ENCODE results near the gene DAPK1.

DAPK1 gene

GRCh38 chr9:87498046-87498810 lies 561 bp downstream of the DAPK1 start:
- no peaks in the 10 kb centered on the region for H3K9me3 ChIP-seq (ENCODE audit: insufficient read depth, low read depth, low read length)
- no peaks in the 10 kb centered on the region for H3K27me3 ChIP-seq (ENCODE audit: insufficient read depth, low read length)
- peaks cover 14% of the 10 kb centered on the region for H3K79me2 ChIP-seq (ENCODE audit: control insufficient read depth, insufficient read depth, low read length, poor library complexity)
- peak overlapping the region; percentile 73 for H3K14ac ChIP-seq (ENCODE audit: low read length)
- no CpG with 5 or more reads among the region's 80 CpGs for WGBS (ENCODE audit: extremely low coverage, insufficient coverage, insufficient read length)
- H4K91ac ChIP-seq (ENCODE audit: low read depth, low read length) = peak overlapping the region; percentile 5
- H2BK5ac ChIP-seq (ENCODE audit: low read depth, low read length, poor library complexity) = peak overlapping the region; percentile 51
- H4K12ac ChIP-seq (ENCODE audit: low read depth, low read length) = peak overlapping the region; percentile 50
- H3K4ac ChIP-seq (ENCODE audit: low read depth, low read length) = peak overlapping the region; percentile 72
- H3K9ac ChIP-seq (ENCODE audit: low read length) = peak overlapping the region; percentile 85
- peaks cover 0 to 2% of the 10 kb centered on the region in 2 experiments for H3K4me1 ChIP-seq (ENCODE audit: control insufficient read depth in 1 of 2, insufficient read depth in 2 of 2, low read length in 2 of 2)
- H3K4me2 ChIP-seq (ENCODE audit: low read length) = peak overlapping the region; percentile 99
- peak overlapping the region; percentile 82 for H3K18ac ChIP-seq (ENCODE audit: low read length)
- H3K79me1 ChIP-seq (ENCODE audit: low read length) = peaks cover 13% of the 10 kb centered on the region
- peak overlapping the region; percentile 65 for H3K27ac ChIP-seq (ENCODE audit: low read depth, low read length)
- no peak overlapping the region for H3K23ac ChIP-seq (ENCODE audit: low read length)
- peak overlapping the region; percentile 89 for H3K4me3 ChIP-seq (ENCODE audit: low read depth, low read length)
- no peak overlapping the region for H2AK5ac ChIP-seq (ENCODE audit: low read length)
- H2BK12ac ChIP-seq (ENCODE audit: low read length) = peak overlapping the region; percentile 1
- H2BK120ac ChIP-seq (ENCODE audit: insufficient read depth, low read length, poor library complexity) = peak overlapping the region; percentile 43
- H4K8ac ChIP-seq (ENCODE audit: low read depth, low read length) = peak overlapping the region; percentile 75
- no peaks in the 10 kb centered on the region for H3K36me3 ChIP-seq (ENCODE audit: control insufficient read depth in 1 of 2, insufficient read depth in 2 of 2, low read length in 2 of 2)
- DNase-seq = peak; percentile 57 to 73
- peak overlapping the region; percentile 40 for H2AFZ ChIP-seq (ENCODE audit: insufficient read depth, low read length, poor library complexity)

GRCh38 chr9:87498811-87499360 lies 1.2 kb downstream of the DAPK1 start:
- Histone ChIP-seq H2BK12ac (ENCODE audit: low read length) (no peak overlapping the region), H3K4me3 (ENCODE audit: low read depth, low read length) (peak overlapping the region; percentile 89), H3K14ac (ENCODE audit: low read length) (peak overlapping the region; percentile 13), H3K36me3 (ENCODE audit: control insufficient read depth in 1 of 2, insufficient read depth in 2 of 2, low read length in 2 of 2) (no peaks in the 10 kb centered on the region), H2AK5ac (ENCODE audit: low read length) (no peak overlapping the region), H2BK5ac (ENCODE audit: low read depth, low read length, poor library complexity) (peak overlapping the region; percentile 10), H3K27ac (ENCODE audit: low read depth, low read length) (no peak overlapping the region), H3K23ac (ENCODE audit: low read length) (no peak overlapping the region), H3K4me1 (ENCODE audit: control insufficient read depth in 1 of 2, insufficient read depth in 2 of 2, low read length in 2 of 2) (peaks cover 0 to 2% of the 10 kb centered on the region in 2 experiments), H3K18ac (ENCODE audit: low read length) (peak overlapping the region; percentile 82), H3K9ac (ENCODE audit: low read length) (peak overlapping the region; percentile 85), H2AFZ (ENCODE audit: insufficient read depth, low read length, poor library complexity) (peak overlapping the region; percentile 21), H4K8ac (ENCODE audit: low read depth, low read length) (peak overlapping the region; percentile 30), H2BK120ac (ENCODE audit: insufficient read depth, low read length, poor library complexity) (no peak overlapping the region), H3K79me2 (ENCODE audit: control insufficient read depth, insufficient read depth, low read length, poor library complexity) (peaks cover 14% of the 10 kb centered on the region), H4K12ac (ENCODE audit: low read depth, low read length) (no peak overlapping the region), H3K4ac (ENCODE audit: low read depth, low read length) (peak overlapping the region; percentile 52), H3K9me3 (ENCODE audit: insufficient read depth, low read depth, low read length) (no peaks in the 10 kb centered on the region), H3K79me1 (ENCODE audit: low read length) (peaks cover 13% of the 10 kb centered on the region), H3K4me2 (ENCODE audit: low read length) (peak overlapping the region; percentile 99), H3K27me3 (ENCODE audit: insufficient read depth, low read length) (no peaks in the 10 kb centered on the region), H4K91ac (ENCODE audit: low read depth, low read length) (peak overlapping the region; percentile 5)
- no peak for DNase-seq
- no CpG with 5 or more reads among the region's 26 CpGs for WGBS (ENCODE audit: extremely low coverage, insufficient coverage, insufficient read length)

GRCh38 chr9:87499424-87500017 lies 1.9 kb downstream of the DAPK1 start:
- no peak overlapping the region for H3K27ac ChIP-seq (ENCODE audit: low read depth, low read length)
- no CpG with 5 or more reads among the region's 2 CpGs for WGBS (ENCODE audit: extremely low coverage, insufficient coverage, insufficient read length)
- no peak overlapping the region for H2AFZ ChIP-seq (ENCODE audit: insufficient read depth, low read length, poor library complexity)
- no peaks in the 10 kb centered on the region for H3K9me3 ChIP-seq (ENCODE audit: insufficient read depth, low read depth, low read length)
- H2BK120ac ChIP-seq (ENCODE audit: insufficient read depth, low read length, poor library complexity) = no peak overlapping the region
- H2BK5ac ChIP-seq (ENCODE audit: low read depth, low read length, poor library complexity) = no peak overlapping the region
- peak overlapping the region; percentile 99 for H3K4me2 ChIP-seq (ENCODE audit: low read length)
- H2AK5ac ChIP-seq (ENCODE audit: low read length) = no peak overlapping the region
- H3K14ac ChIP-seq (ENCODE audit: low read length) = no peak overlapping the region
- no peak overlapping the region for H3K4ac ChIP-seq (ENCODE audit: low read depth, low read length)
- peaks cover 14% of the 10 kb centered on the region for H3K79me2 ChIP-seq (ENCODE audit: control insufficient read depth, insufficient read depth, low read length, poor library complexity)
- no peaks in the 10 kb centered on the region for H3K27me3 ChIP-seq (ENCODE audit: insufficient read depth, low read length)
- no peak overlapping the region for H4K8ac ChIP-seq (ENCODE audit: low read depth, low read length)
- H4K12ac ChIP-seq (ENCODE audit: low read depth, low read length) = no peak overlapping the region
- no peak overlapping the region for H3K18ac ChIP-seq (ENCODE audit: low read length)
- H3K9ac ChIP-seq (ENCODE audit: low read length) = no peak overlapping the region
- H3K36me3 ChIP-seq (ENCODE audit: control insufficient read depth in 1 of 2, insufficient read depth in 2 of 2, low read length in 2 of 2) = peaks cover 0 to 2% of the 10 kb centered on the region in 2 experiments
- no peak overlapping the region for H2BK12ac ChIP-seq (ENCODE audit: low read length)
- H3K23ac ChIP-seq (ENCODE audit: low read length) = no peak overlapping the region
- H3K4me3 ChIP-seq (ENCODE audit: low read depth, low read length) = no peak overlapping the region
- DNase-seq = no peak
- H3K4me1 ChIP-seq (ENCODE audit: control insufficient read depth in 1 of 2, insufficient read depth in 2 of 2, low read length in 2 of 2) = peaks cover 0 to 2% of the 10 kb centered on the region in 2 experiments
- H4K91ac ChIP-seq (ENCODE audit: low read depth, low read length) = no peak overlapping the region
- H3K79me1 ChIP-seq (ENCODE audit: low read length) = peaks cover 13% of the 10 kb centered on the region

GRCh38 chr9:87500491-87501270 lies 3.0 kb downstream of the DAPK1 start:
- H2BK120ac ChIP-seq (ENCODE audit: insufficient read depth, low read length, poor library complexity) = no peak overlapping the region
- H2BK12ac ChIP-seq (ENCODE audit: low read length) = no peak overlapping the region
- no peaks in the 10 kb centered on the region for H3K9me3 ChIP-seq (ENCODE audit: insufficient read depth, low read depth, low read length)
- no peak overlapping the region for H2BK5ac ChIP-seq (ENCODE audit: low read depth, low read length, poor library complexity)
- H4K8ac ChIP-seq (ENCODE audit: low read depth, low read length) = no peak overlapping the region
- no peak overlapping the region for H3K14ac ChIP-seq (ENCODE audit: low read length)
- no peak overlapping the region for H4K12ac ChIP-seq (ENCODE audit: low read depth, low read length)
- H3K4ac ChIP-seq (ENCODE audit: low read depth, low read length) = no peak overlapping the region
- no peak overlapping the region for H3K27ac ChIP-seq (ENCODE audit: low read depth, low read length)
- peaks cover 14% of the 10 kb centered on the region for H3K79me2 ChIP-seq (ENCODE audit: control insufficient read depth, insufficient read depth, low read length, poor library complexity)
- DNase-seq = peak in 1 of 2 donors; percentile 44
- H3K9ac ChIP-seq (ENCODE audit: low read length) = no peak overlapping the region
- H3K79me1 ChIP-seq (ENCODE audit: low read length) = peaks cover 13% of the 10 kb centered on the region
- H2AFZ ChIP-seq (ENCODE audit: insufficient read depth, low read length, poor library complexity) = no peak overlapping the region
- no peak overlapping the region for H3K23ac ChIP-seq (ENCODE audit: low read length)
- no peak overlapping the region for H3K18ac ChIP-seq (ENCODE audit: low read length)
- no peak overlapping the region for H4K91ac ChIP-seq (ENCODE audit: low read depth, low read length)
- no peaks in the 10 kb centered on the region for H3K27me3 ChIP-seq (ENCODE audit: insufficient read depth, low read length)
- H3K4me2 ChIP-seq (ENCODE audit: low read length) = no peak overlapping the region
- peaks cover 0 to 2% of the 10 kb centered on the region in 2 experiments for H3K36me3 ChIP-seq (ENCODE audit: control insufficient read depth in 1 of 2, insufficient read depth in 2 of 2, low read length in 2 of 2)
- H2AK5ac ChIP-seq (ENCODE audit: low read length) = no peak overlapping the region
- peaks cover 0 to 2% of the 10 kb centered on the region in 2 experiments for H3K4me1 ChIP-seq (ENCODE audit: control insufficient read depth in 1 of 2, insufficient read depth in 2 of 2, low read length in 2 of 2)
- WGBS (ENCODE audit: extremely low coverage, insufficient coverage, insufficient read length) = no CpG with 5 or more reads among the region's 7 CpGs
- H3K4me3 ChIP-seq (ENCODE audit: low read depth, low read length) = no peak overlapping the region

Measured in trophoblast cell (in vitro differentiated cells and primary cell).